Stomach smooth muscle (tissue), 2 donors: Measurements from ENCODE around the gene SPEG.

Experiments
- H3K27ac ChIP-seq: one replicate; pipeline ENCODE4 v1.7.0; 2013; ENCODE audit warnings: mild to moderate bottlenecking, low read length, inconsistent platforms
- H3K27me3 ChIP-seq, 2 donors: one replicate each; pipeline ENCODE4 v1.7.0; 2013; ENCODE audit warnings: low read length in 2 of 2; ENCODE audit not compliant: insufficient read depth in 2 of 2, control insufficient read depth in 1 of 2
- H3K36me3 ChIP-seq, 2 donors: one replicate each; pipeline ENCODE4 v1.7.0; 2013; ENCODE audit warnings: low read length in 2 of 2; ENCODE audit not compliant: control insufficient read depth in 2 of 2, insufficient read depth in 2 of 2
- H3K4me1 ChIP-seq: one replicate; pipeline ENCODE4 v1.7.0; 2013; ENCODE audit warnings: low read length; ENCODE audit not compliant: control insufficient read depth, insufficient read depth
- H3K4me3 ChIP-seq, 2 donors: one replicate each; pipeline ENCODE4 v1.7.0; 2013; ENCODE audit warnings: low read length in 2 of 2
- H3K9ac ChIP-seq, 2 donors: one replicate each; pipeline ENCODE4 v1.7.0; 2013; ENCODE audit warnings: low read length in 2 of 2, mild to moderate bottlenecking in 1 of 2
- H3K9me3 ChIP-seq, 2 donors: one replicate each; pipeline ENCODE4 v1.7.0; 2013; ENCODE audit warnings: low read length in 2 of 2; ENCODE audit not compliant: control insufficient read depth in 2 of 2
- donor health status: healthy.
- donor health status: Pancreatic carcinoma.

SPEG gene

GRCh38 chr2:219416235-219416602 is 18.4 kb upstream of the SPEG start:
- Histone ChIP-seq H3K36me3 (peaks cover 14 to 22% of the 10 kb centered on the region in 2 donors), H3K4me1 (peaks cover 33% of the 10 kb centered on the region), H3K27me3 (peaks cover 0 to 3% of the 10 kb centered on the region in 2 donors), H3K27ac (peak overlapping the region; percentile 98), H3K9ac (peak overlapping the region; percentile 42 to 89), H3K9me3 (peaks cover 0 to 3% of the 10 kb centered on the region in 2 donors), H3K4me3 (peak overlapping the region in 1 of 2 donors; percentile 22)

GRCh38 chr2:219416938-219417337 is 17.7 kb upstream of the SPEG start:
- Histone ChIP-seq H3K36me3 (peaks cover 18 to 25% of the 10 kb centered on the region in 2 donors), H3K27ac (peak overlapping the region; percentile 98), H3K9ac (peak overlapping the region; percentile 42 to 89), H3K27me3 (peaks cover 0 to 3% of the 10 kb centered on the region in 2 donors), H3K9me3 (no peaks in the 10 kb centered on the region), H3K4me3 (peak overlapping the region; percentile 22 to 23), H3K4me1 (peaks cover 33% of the 10 kb centered on the region)

GRCh38 chr2:219417374-219417773 is 17.3 kb upstream of the SPEG start:
- Histone ChIP-seq H3K36me3 (peaks cover 20 to 28% of the 10 kb centered on the region in 2 donors), H3K9me3 (no peaks in the 10 kb centered on the region), H3K9ac (peak overlapping the region; percentile 83 to 89), H3K4me1 (peaks cover 33% of the 10 kb centered on the region), H3K4me3 (peak overlapping the region; percentile 29 to 95), H3K27ac (peak overlapping the region; percentile 98), H3K27me3 (peaks cover 0 to 3% of the 10 kb centered on the region in 2 donors)

GRCh38 chr2:219418155-219419011 is 16.3 kb upstream of the SPEG start, which contains the start of gene DES:
Gene DES (plus strand): TSS chr2:219418377. CDS start chr2:219418463, 86 bp downstream.
- Histone ChIP-seq H3K9me3 (no peaks in the 10 kb centered on the region), H3K27me3 (peaks cover 0 to 3% of the 10 kb centered on the region in 2 donors), H3K4me1 (peaks cover 33% of the 10 kb centered on the region), H3K36me3 (peaks cover 28 to 35% of the 10 kb centered on the region in 2 donors), H3K27ac (peak within 1 kb of the TSS; percentile 98), H3K4me3 (peak within 1 kb of the TSS; percentile 95 to 98), H3K9ac (peak within 1 kb of the TSS; percentile 92 to 98)

GRCh38 chr2:219419012-219419324 is 15.7 kb upstream of the SPEG start:
- Histone ChIP-seq H3K9me3 (no peaks in the 10 kb centered on the region), H3K4me1 (peaks cover 37% of the 10 kb centered on the region), H3K27ac (peak overlapping the region; percentile 98), H3K4me3 (peak overlapping the region; percentile 95 to 98), H3K9ac (peak overlapping the region; percentile 92 to 98), H3K27me3 (peaks cover 0 to 3% of the 10 kb centered on the region in 2 donors), H3K36me3 (peaks cover 33 to 39% of the 10 kb centered on the region in 2 donors)

GRCh38 chr2:219419331-219420197 is 15.1 kb upstream of the SPEG start:
- peaks cover 0 to 3% of the 10 kb centered on the region in 2 donors for H3K27me3 ChIP-seq
- peak overlapping the region; percentile 92 to 98 for H3K9ac ChIP-seq
- peak overlapping the region; percentile 98 for H3K27ac ChIP-seq
- H3K9me3 ChIP-seq: no peaks in the 10 kb centered on the region
- H3K36me3 ChIP-seq: peaks cover 39 to 45% of the 10 kb centered on the region in 2 donors
- peaks cover 43% of the 10 kb centered on the region for H3K4me1 ChIP-seq
- peak overlapping the region; percentile 95 to 98 for H3K4me3 ChIP-seq

GRCh38 chr2:219420687-219421086 is 14.0 kb upstream of the SPEG start:
- Histone ChIP-seq H3K27ac (peak overlapping the region; percentile 98), H3K4me3 (peak overlapping the region; percentile 95 to 98), H3K4me1 (peaks cover 44% of the 10 kb centered on the region), H3K27me3 (peaks cover 0 to 3% of the 10 kb centered on the region in 2 donors), H3K9ac (peak overlapping the region; percentile 92 to 98), H3K36me3 (peaks cover 46 to 55% of the 10 kb centered on the region in 2 donors), H3K9me3 (no peaks in the 10 kb centered on the region)

- Histone ChIP-seq H3K4me1 (peaks cover 44% of the 10 kb centered on the region), H3K36me3 (peaks cover 52 to 60% of the 10 kb centered on the region in 2 donors), H3K27ac (peak overlapping the region; percentile 98), H3K27me3 (peaks cover 0 to 3% of the 10 kb centered on the region in 2 donors), H3K9ac (peak overlapping the region; percentile 92 to 98), H3K4me3 (peak overlapping the region; percentile 95 to 98), H3K9me3 (no peaks in the 10 kb centered on the region)
Observed at GRCh38 chr2:219421323-219421722, 13.3 kb upstream of the SPEG start.

- H3K9ac ChIP-seq: peak overlapping the region; percentile 80 to 98
- H3K36me3 ChIP-seq: peaks cover 52 to 63% of the 10 kb centered on the region in 2 donors
- H3K4me3 ChIP-seq: peak overlapping the region; percentile 74 to 95
- peaks cover 27% of the 10 kb centered on the region for H3K4me1 ChIP-seq
- no peaks in the 10 kb centered on the region for H3K9me3 ChIP-seq
- H3K27me3 ChIP-seq: peaks cover 0 to 3% of the 10 kb centered on the region in 2 donors
- H3K27ac ChIP-seq: peak overlapping the region; percentile 98
Observed at GRCh38 chr2:219422952-219423534, 11.6 kb upstream of the SPEG start.
